NCI-H2196 treated with DMSO at 0.1 percent for 48 hours (cell line): ENCODE data around the gene MXRA7.

Experiments used
- DNase-seq: peaks from one replicate; lab custom pipeline; 2025; ENCODE audit not compliant: unreplicated experiment; lab: John Stamatoyannopoulos, UW

Gene MXRA7

DNA sequence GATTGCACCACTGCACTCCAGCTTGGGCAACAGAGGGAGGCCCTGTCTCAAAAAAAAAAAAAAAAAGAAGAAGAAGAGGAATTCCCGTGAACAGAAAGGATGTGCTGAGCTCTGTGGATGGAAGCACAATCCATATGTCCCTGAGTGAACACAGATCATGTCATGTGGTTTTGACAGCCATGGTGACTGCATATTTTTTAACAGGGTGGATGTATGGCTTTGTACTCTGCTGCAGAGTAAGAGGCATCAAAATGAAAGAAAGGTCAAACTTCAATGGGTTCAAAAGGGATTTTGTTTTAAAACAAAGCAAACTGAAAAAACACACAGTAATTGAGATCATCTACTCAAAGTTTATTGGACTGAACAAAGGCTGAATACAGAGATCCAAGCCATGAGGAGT, 31.5 kb downstream of the MXRA7 start:
- no peak for DNase-seq

GRCh38 chr17:76678330-76678729, 32.4 kb downstream of the MXRA7 start:
- DNase-seq = no peak

DNA sequence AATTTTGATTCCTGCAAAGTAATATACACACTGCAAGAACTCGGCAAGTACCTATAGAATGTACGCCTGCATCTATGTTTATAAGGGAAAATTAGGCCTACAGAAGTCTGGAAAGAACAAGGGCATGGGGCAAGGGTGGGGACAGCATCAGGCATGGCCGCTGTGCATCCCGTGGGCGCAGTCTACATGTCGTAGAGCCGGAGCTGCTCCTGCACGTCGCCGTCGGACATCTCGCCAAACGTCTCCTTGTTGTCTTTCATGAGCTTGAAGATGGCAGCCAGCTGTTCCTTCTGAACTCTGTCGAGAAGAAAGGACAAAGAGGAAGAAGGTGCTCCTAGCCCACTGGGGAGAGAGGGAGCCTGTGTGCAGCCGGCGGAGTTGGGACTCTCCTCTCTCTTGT, 33.4 kb downstream of the MXRA7 start:
- DNase-seq = no peak

GRCh38 chr17:76676629-76677028, 34.1 kb downstream of the MXRA7 start:
- DNase-seq = no peak

GRCh38 chr17:76675648-76676047, 35.1 kb downstream of the MXRA7 start:
- DNase-seq = no peak

DNA sequence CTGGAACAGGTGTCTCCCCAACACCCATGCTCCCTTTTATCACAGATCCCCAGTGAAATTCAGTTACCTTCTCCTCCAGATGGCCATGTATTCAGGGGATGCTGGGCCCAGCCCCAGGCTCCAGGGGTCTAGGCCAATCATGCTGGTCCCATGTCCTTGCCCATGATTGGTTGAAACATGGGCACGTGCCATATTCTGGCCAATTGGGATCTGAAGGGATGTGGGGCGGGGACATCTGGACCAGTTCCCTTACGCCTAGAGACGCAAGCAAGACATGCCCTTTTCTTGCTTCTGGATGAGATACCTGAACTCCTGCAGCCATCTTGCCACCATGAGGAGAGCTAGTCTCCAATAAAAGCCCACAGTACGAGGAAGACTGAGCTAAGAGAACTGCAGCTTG, 36.2 kb downstream of the MXRA7 start:
- DNase-seq = no peak

- no peak for DNase-seq
Measured at GRCh38 chr17:76673729-76674128, 37.0 kb downstream of the MXRA7 start.

GRCh38 chr17:76672892-76673291, 37.9 kb downstream of the MXRA7 start:
- no peak for DNase-seq

DNA sequence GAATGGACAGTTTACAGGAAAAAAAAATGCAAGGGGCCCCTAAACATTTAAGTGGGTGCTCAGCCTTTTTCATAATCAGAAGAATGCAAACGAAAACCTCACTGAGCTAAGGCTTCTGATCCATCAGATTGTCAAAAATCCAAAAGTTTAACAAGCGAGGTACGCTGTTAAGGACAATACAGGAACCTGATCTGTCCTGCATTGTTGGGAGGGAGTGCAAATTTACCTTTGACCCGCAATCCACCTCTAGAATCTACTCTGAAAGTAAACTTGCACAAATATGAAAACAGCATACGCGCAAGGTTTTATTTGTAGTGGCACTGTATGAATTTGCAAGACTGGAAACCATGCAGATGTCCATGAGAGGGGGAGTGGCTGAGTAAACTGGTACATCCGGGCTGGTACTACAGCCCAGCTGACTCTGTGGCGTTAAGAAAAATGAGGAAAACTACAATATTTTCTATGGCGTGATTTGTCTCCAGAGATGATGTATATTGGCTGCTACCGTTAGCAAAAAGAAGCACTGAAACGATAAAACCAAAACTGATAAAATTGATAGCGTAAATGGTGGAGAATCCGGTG, 38.4 kb downstream of the MXRA7 start:
- DNase-seq = no peak

DNA sequence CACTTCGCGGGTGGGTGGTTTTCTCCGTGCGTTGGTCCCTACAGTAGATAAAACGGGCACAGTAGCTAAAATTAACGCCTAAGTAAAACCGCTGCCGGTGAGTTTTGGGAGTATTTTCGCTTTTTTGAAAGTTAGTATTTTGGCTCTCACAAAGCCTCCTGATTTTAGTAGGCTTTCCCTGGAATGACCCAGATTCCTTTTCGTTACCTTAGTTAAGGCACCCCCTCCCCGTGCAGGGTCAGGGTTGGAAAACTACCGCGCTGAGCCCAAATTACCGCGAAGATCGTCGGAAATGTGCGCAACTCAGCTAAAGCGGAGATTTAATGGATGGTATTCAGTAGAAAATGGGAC, 38.9 kb downstream of the MXRA7 start:
- no peak for DNase-seq

- peak; percentile 100 for DNase-seq
Measured at GRCh38 chr17:76671123-76671911, 39.4 kb downstream of the MXRA7 start.

GRCh38 chr17:76670718-76671122, 40.0 kb downstream of the MXRA7 start:
- no peak for DNase-seq

- DNase-seq = no peak
Measured at GRCh38 chr17:76670020-76670717, 40.6 kb downstream of the MXRA7 start.

- no peak for DNase-seq
Measured at GRCh38 chr17:76667786-76668453, 42.8 kb downstream of the MXRA7 start.

DNA sequence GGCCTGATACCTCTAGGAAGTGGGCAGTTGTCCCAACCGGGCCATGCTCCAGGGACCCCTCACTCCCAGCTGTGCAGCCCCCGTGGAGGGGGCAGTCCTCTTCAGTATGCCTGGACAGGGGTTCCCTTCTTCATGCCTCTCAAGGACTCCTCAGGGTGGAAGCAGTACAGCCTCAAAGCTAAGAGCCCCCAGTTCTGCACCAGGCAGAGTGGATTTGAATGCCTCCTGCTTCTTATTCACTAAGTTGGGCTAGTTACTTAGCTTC, 43.3 kb downstream of the MXRA7 start:
- DNase-seq = no peak

DNA sequence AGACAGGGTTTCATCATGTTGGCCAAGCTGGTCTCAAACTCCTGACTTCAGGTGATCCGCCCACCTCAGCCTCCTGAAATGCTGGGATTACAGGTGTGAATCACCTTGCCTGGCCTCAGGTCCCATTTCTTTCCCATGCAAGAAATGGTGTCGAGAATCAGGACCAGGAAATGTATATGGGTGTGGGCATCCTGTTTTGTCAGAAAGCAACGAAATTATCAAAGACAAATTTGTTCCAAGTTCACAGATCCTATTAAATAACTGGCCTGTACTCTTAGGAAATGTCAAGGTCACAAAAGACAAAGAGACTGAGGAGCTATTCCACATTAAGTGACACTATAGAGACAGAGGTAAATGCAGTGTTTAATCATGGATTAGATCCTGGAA, 50.1 kb downstream of the MXRA7 start:
- DNase-seq = no peak

GRCh38 chr17:76659928-76660655, 50.7 kb downstream of the MXRA7 start:
- DNase-seq = no peak

DNA sequence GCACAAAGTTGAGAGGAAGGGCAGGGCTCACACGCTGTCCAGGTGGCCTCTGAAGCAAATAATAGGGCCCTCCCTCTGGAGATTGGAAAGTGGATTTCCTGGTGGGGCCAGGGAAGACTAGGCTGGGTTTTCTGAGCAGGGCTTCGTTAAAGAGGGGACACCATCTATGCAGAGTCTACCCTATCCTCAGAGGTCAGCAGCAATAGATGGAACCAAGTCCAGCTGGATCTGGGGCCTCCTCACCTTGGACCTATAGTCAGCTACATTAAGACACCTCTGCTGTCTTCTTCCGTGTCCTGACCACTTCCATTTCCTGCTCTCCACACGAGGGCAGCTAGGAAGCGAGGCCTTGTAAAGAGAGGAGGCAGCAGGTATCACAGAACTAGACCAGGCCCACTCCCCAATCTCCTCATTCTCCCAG, 52.5 kb downstream of the MXRA7 start:
- no peak for DNase-seq

GRCh38 chr17:76657505-76658241, 53.1 kb downstream of the MXRA7 start:
- DNase-seq = no peak

DNA sequence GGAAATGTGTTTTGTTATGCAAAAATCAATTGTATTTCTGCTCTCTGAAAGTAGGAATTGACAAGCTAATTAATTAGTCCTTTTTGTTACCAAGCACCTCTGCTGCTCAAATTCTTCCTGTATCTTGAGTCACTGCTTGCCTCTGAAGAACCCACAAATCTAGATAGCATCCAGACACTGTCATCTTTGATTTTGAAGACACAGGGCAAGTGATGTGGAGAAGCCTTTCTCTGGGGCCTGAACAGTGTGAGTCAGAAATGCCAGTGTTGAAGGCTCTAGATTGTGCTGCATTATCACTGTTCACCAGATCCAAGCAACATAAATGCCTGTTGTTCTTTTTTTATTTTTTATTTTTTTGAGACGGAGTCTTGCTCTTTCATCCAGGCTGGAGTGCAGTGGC, 56.4 kb downstream of the MXRA7 start:
- DNase-seq = no peak

DNA sequence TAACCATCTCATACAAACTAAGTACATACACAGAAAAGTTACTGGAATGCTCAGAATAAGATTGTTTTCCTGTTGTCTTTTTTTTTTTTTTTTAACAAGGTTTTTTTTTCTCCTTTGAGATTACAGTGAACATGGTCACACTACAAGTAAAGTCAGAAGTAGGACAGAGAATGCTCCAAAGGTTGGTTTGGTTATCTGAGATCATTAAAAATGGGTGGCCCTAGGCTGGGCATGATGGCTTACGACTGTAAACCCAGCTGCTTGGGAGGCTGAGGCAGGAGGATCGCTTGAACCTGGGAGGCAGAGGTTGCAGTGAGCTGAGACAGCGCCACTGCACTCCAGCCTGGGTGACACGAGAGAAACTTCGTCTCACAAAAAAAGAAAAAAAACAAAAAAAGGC, 60.3 kb downstream of the MXRA7 start:
- DNase-seq = no peak
